Measurements from ENCODE around the gene FILIP1L. TPM values are rescaled to one million over a fixed set of nuclear protein-coding genes. Genes with fewer than 3 reads are reported as not detected.

FILIP1L gene
- total and polyA plus RNA-seq, 2 of the 4 experiments (the other 2 are of a cell fraction), result 11.5 to 19.9 TPM

GRCh38 chr3:99929745-99930139, 184.6 kb downstream of the FILIP1L start:
- Histone ChIP-seq H2BK5ac (ENCODE audit: low read depth, low read length, poor library complexity, severe bottlenecking) (peak overlapping the region; percentile 39), H3K18ac (ENCODE audit: low read depth, low read length) (no peak overlapping the region), H2AK5ac (ENCODE audit: low read depth, low read length) (0 out of 2 replicates have a peak overlapping the region, but pooled peaks have one; percentile 93), H3K4me3 (ENCODE audit: insufficient read depth, low read depth, low read length) (no peak overlapping the region), H2BK15ac (ENCODE audit: low read depth, low read length) (0 out of 3 replicates have a peak overlapping the region, but pooled peaks have one; percentile 80), H3K23ac (ENCODE audit: low read depth, low read length) (no peak overlapping the region), H3K79me1 (ENCODE audit: low read depth in 1 of 2, low read length in 2 of 2) (peaks cover 8 to 11% of the 10 kb centered on the region in 2 experiments; a peak in 3 of 4 replicates), H3K27ac (ENCODE audit: insufficient read depth, low read length) (no peak overlapping the region), H2BK20ac (ENCODE audit: low read depth, low read length) (no peak overlapping the region), H2BK120ac (ENCODE audit: low read depth, low read length) (no peak overlapping the region; the same call in 1 of the 2 replicates), H3K9me3 (ENCODE audit: control insufficient read depth, insufficient read depth, low read length) (no peaks in the 10 kb centered on the region), H2AFZ (replicated peaks; ENCODE audit: low read length, poor library complexity) (no peak overlapping the region), H4K91ac (ENCODE audit: insufficient read depth, low read depth, low read length) (no peak overlapping the region), H3K9me1 (ENCODE audit: insufficient read depth, low read length) (peaks cover 7% of the 10 kb centered on the region), H3K4ac (ENCODE audit: low read depth, low read length) (no peak overlapping the region), H4K20me1 (ENCODE audit: insufficient read depth, low read length) (0 out of 2 replicates have a peak, but pooled peaks cover 3% of the 10 kb centered on the region), H3K9ac (ENCODE audit: low read depth, low read length) (no peak overlapping the region), H3K4me2 (ENCODE audit: low read depth, low read length) (no peak overlapping the region), H4K8ac (ENCODE audit: low read depth in 2 of 2, low read length in 2 of 2) (peak overlapping the region in 1 of 2 experiments; percentile 4; a peak in 1 of 4 replicates), H3K4me1 (ENCODE audit: control insufficient read depth, insufficient read depth, low read length) (0 out of 2 replicates have a peak, but pooled peaks cover 2% of the 10 kb centered on the region), H3K14ac (replicated peaks; ENCODE audit: low read depth, low read length) (no peak overlapping the region; the same call in 1 of the 2 replicates), H3K36me3 (ENCODE audit: control insufficient read depth, insufficient read depth, low read length) (no peaks in the 10 kb centered on the region), H3K56ac (ENCODE audit: extremely low read depth, insufficient read depth, low read length) (no peak overlapping the region), H2AK9ac (replicated peaks; ENCODE audit: low read depth, low read length, poor library complexity) (no peak overlapping the region), H4K5ac (ENCODE audit: low read depth, low read length) (no peak overlapping the region), H3K27me3 (ENCODE audit: control insufficient read depth, insufficient read depth, low read length) (no peaks in the 10 kb centered on the region)
- ChIA-PET CTCF (interaction anchor here (0.6 kb wide), 1 partner anchor 15 kb away, joined by 3 read pairs; no protein-coding TSS in a partner anchor), POLR2A (ENCODE audit: unreplicated experiment) (no interaction called here)
- WGBS, 2 experiments (ENCODE audit: extremely low coverage in 2 of 2, insufficient read length in 1 of 2), result no CpG with 5 or more reads among the region's 3 CpGs
- dilution Hi-C loops (cut with HindIII; ENCODE audit: low sequenced_read_pairs, unreplicated experiment) (no loop called here), intact Hi-C loops (cut with micrococcal nuclease) (no loop called here), in situ Hi-C loops (cut with MboI; ENCODE audit: low sequenced_read_pairs) (no loop called here)
- no peak for TF ChIP-seq CHD1 (IDR thresholded peaks at IDR 0.05; ENCODE audit: low read depth, low read length)
- no peak for TF ChIP-seq NFE2L2 (IDR thresholded peaks at IDR 0.05; ENCODE audit: low read depth, low read length)
- TF ChIP-seq ELK1 (IDR thresholded peaks at IDR 0.05; ENCODE audit: borderline replicate concordance, low read depth, low read length), result no peak
- no peak for TF ChIP-seq MAZ (IDR thresholded peaks at IDR 0.05; ENCODE audit: borderline replicate concordance, low read depth, low read length)
- no peak for TF ChIP-seq RFX5 (IDR thresholded peaks at IDR 0.05; ENCODE audit: low read depth, low read length)
- TF ChIP-seq RAD21 (IDR thresholded peaks at IDR 0.05; ENCODE audit: low read length), result no peak
- no peak for TF ChIP-seq SMC3 (IDR thresholded peaks at IDR 0.05; ENCODE audit: low read depth, low read length)
- no peak for TF ChIP-seq BHLHE40 (IDR thresholded peaks at IDR 0.05; ENCODE audit: low read depth, low read length)
- TF ChIP-seq MAFK (IDR thresholded peaks at IDR 0.05; ENCODE audit: low read depth, low read length), result no peak
- TF ChIP-seq CEBPB (IDR thresholded peaks at IDR 0.05; ENCODE audit: low read depth, low read length), result no peak
- no peak for TF ChIP-seq FOS (IDR thresholded peaks at IDR 0.05; ENCODE audit: low read depth, low read length)
- TF ChIP-seq USF2 (IDR thresholded peaks at IDR 0.05; ENCODE audit: low read depth, low read length), result no peak
- TF ChIP-seq MXI1 (IDR thresholded peaks at IDR 0.05; ENCODE audit: borderline replicate concordance, low read depth, low read length), result no peak
- ATAC-seq (ENCODE audit: low read depth) (peak; percentile 53; the same call in 1 of the 2 replicates), DNase-seq (peak; percentile 59)
- no TSS peak for BruUV-seq (replicated peaks)

Measured in IMR-90 (cell line).